Mesenchymal stem cell (in vitro differentiated cells and primary cell): ENCODE measurements around the gene AK2.

ENCODE experiments used
- DNase-seq: peaks from one replicate; pipeline ENCODE4 v3.0.0-alpha.2; 2013
- H2AFZ ChIP-seq: one replicate; pipeline ENCODE4 v1.6.1; 2013; ENCODE audit warnings: low read depth, mild to moderate bottlenecking, control low read depth, inconsistent platforms, low read length, moderate library complexity
- H2AK5ac ChIP-seq: 2 replicates; pipeline ENCODE4 v1.6.1; 2013; ENCODE audit warnings: low read length, moderate library complexity, mild to moderate bottlenecking, inconsistent platforms; ENCODE audit not compliant: severe bottlenecking
- H2BK120ac ChIP-seq: one replicate; pipeline ENCODE4 v1.6.1; 2013; ENCODE audit warnings: low read depth, mild to moderate bottlenecking, inconsistent platforms, low read length, moderate library complexity
- H2BK12ac ChIP-seq, 2 experiments: one replicate each; pipeline ENCODE4 v1.6.1; 2013; ENCODE audit warnings: inconsistent platforms in 2 of 2, low read length in 2 of 2, mild to moderate bottlenecking in 2 of 2, moderate library complexity in 2 of 2, control low read depth in 1 of 2
- H2BK15ac ChIP-seq: one replicate; pipeline ENCODE4 v1.6.1; 2013; ENCODE audit warnings: mild to moderate bottlenecking, low read depth, inconsistent platforms; ENCODE audit not compliant: poor library complexity, severe bottlenecking
- H2BK5ac ChIP-seq: 2 replicates; pipeline ENCODE4 v1.6.1; 2013; ENCODE audit warnings: low read depth, mild to moderate bottlenecking, low read length, control low read depth, inconsistent platforms; ENCODE audit not compliant: poor library complexity, severe bottlenecking
- H3K14ac ChIP-seq, 2 experiments: one replicate each; pipeline ENCODE4 v1.6.1; 2013; ENCODE audit warnings: inconsistent platforms in 2 of 2, low read length in 2 of 2, control low read depth in 1 of 2, mild to moderate bottlenecking in 1 of 2, moderate library complexity in 1 of 2
- H3K18ac ChIP-seq, 2 experiments: one replicate each; pipeline ENCODE4 v1.6.1; 2013; ENCODE audit warnings: inconsistent platforms in 2 of 2, low read length in 2 of 2, control low read depth in 1 of 2, low read depth in 1 of 2, mild to moderate bottlenecking in 1 of 2
- H3K23ac ChIP-seq, 2 experiments: one replicate each; pipeline ENCODE4 v1.6.1; 2013; ENCODE audit warnings: inconsistent platforms in 2 of 2, low read length in 2 of 2, mild to moderate bottlenecking in 2 of 2, moderate library complexity in 2 of 2, control low read depth in 1 of 2
- H3K27ac ChIP-seq: 2 replicates; pipeline ENCODE4 v1.5.1; 2013; ENCODE audit warnings: mild to moderate bottlenecking, moderate library complexity, low read length, control low read depth, inconsistent platforms; ENCODE audit not compliant: poor library complexity, severe bottlenecking
- H3K27me3 ChIP-seq, 2 experiments: 2 replicates each; pipeline versions ENCODE4 v1.6.1 to v1.7.0; 2013; ENCODE audit warnings: low read length in 2 of 2, mild to moderate bottlenecking in 2 of 2, moderate library complexity in 2 of 2, control low read depth in 1 of 2, inconsistent platforms in 1 of 2; ENCODE audit not compliant: control insufficient read depth in 1 of 2, insufficient read depth in 1 of 2
- H3K36me3 ChIP-seq, 2 experiments: 2 replicates each; pipeline versions ENCODE4 v1.6.1 to v1.7.0; 2013; ENCODE audit warnings: low read length in 2 of 2, control low read depth in 1 of 2, inconsistent platforms in 1 of 2, low read depth in 1 of 2, mild to moderate bottlenecking in 1 of 2; ENCODE audit not compliant: insufficient read depth in 2 of 2, control insufficient read depth in 1 of 2
- H3K4ac ChIP-seq, 2 experiments: one replicate each; pipeline ENCODE4 v1.6.1; 2013; ENCODE audit warnings: inconsistent platforms in 2 of 2, low read length in 2 of 2, mild to moderate bottlenecking in 2 of 2, moderate library complexity in 2 of 2, control low read depth in 1 of 2, low read depth in 1 of 2
- H3K4me1 ChIP-seq: 2 replicates; pipeline ENCODE4 v1.6.1; 2013; ENCODE audit warnings: low read depth, low read length, control low read depth; ENCODE audit not compliant: control insufficient read depth, insufficient read depth
- H3K4me2 ChIP-seq: 2 replicates; pipeline ENCODE4 v1.6.1; 2013; ENCODE audit warnings: low read length, mild to moderate bottlenecking, inconsistent platforms; ENCODE audit not compliant: poor library complexity, severe bottlenecking
- H3K4me3 ChIP-seq, 2 experiments: 2 replicates each; pipeline versions ENCODE4 v1.5.1 to v1.7.0; 2013; ENCODE audit warnings: low read length in 2 of 2, mild to moderate bottlenecking in 2 of 2, control low read depth in 1 of 2, low read depth in 1 of 2; ENCODE audit not compliant: insufficient read depth in 1 of 2
- H3K79me1 ChIP-seq: replicated peaks from 2 replicates; pipeline ENCODE4 v1.6.1; 2013; ENCODE audit warnings: mild to moderate bottlenecking, control low read depth, low read length, inconsistent platforms; ENCODE audit not compliant: poor library complexity, severe bottlenecking
- H3K9ac ChIP-seq: 2 replicates; pipeline ENCODE4 v1.7.0; 2013; ENCODE audit warnings: mild to moderate bottlenecking, low read length, moderate library complexity
- H3K9me3 ChIP-seq: 2 replicates; pipeline ENCODE4 v1.7.0; 2013; ENCODE audit warnings: mild to moderate bottlenecking, low read length; ENCODE audit not compliant: control insufficient read depth
- H4K8ac ChIP-seq: one replicate; pipeline ENCODE4 v1.6.1; 2013; ENCODE audit warnings: inconsistent platforms, mild to moderate bottlenecking, low read length, moderate library complexity
- H4K91ac ChIP-seq: one replicate; pipeline ENCODE4 v1.6.1; 2013; ENCODE audit warnings: mild to moderate bottlenecking, low read length, inconsistent platforms
- WGBS: methylation state at CpG from one replicate; pipeline ENCODE4 v1.1.7; 2013; ENCODE audit warnings: mixed read lengths; 5-methylcytosine and 5-hydroxymethylcytosine counted together

AK2 gene

GRCh38 chr1:33043267-33044092, 6.8 kb upstream of the AK2 start:
- Histone ChIP-seq H3K79me1 (no peaks in the 10 kb centered on the region), H3K27me3 (no peaks in the 10 kb centered on the region), H3K9ac (no peak overlapping the region), H4K91ac (no peak overlapping the region), H3K4me3 (no peak overlapping the region), H2AK5ac (no peak overlapping the region), H2BK5ac (no peak overlapping the region), H2BK15ac (no peak overlapping the region), H3K36me3 (no peaks in the 10 kb centered on the region), H4K8ac (peak overlapping the region; percentile 36), H3K23ac (no peak overlapping the region), H3K4me1 (peaks cover 2% of the 10 kb centered on the region), H2BK12ac (no peak overlapping the region), H3K18ac (no peak overlapping the region), H3K27ac (no peak overlapping the region), H3K9me3 (no peaks in the 10 kb centered on the region), H3K4me2 (no peak overlapping the region), H3K4ac (no peak overlapping the region), H3K14ac (no peak overlapping the region), H2BK120ac (no peak overlapping the region), H2AFZ (no peak overlapping the region)
- no peak for DNase-seq
- 77% methylated on average over 8 of the region's 8 CpGs for WGBS

GRCh38 chr1:33042831-33043230, 6.1 kb upstream of the AK2 start:
- H3K4me2 ChIP-seq: no peak overlapping the region
- no peak overlapping the region for H2BK120ac ChIP-seq
- no peak overlapping the region for H2AFZ ChIP-seq
- H3K4ac ChIP-seq: no peak overlapping the region
- no peak overlapping the region for H3K14ac ChIP-seq
- no peaks in the 10 kb centered on the region for H3K79me1 ChIP-seq
- H3K18ac ChIP-seq: no peak overlapping the region
- no peak overlapping the region for H2BK15ac ChIP-seq
- no peak overlapping the region for H3K9ac ChIP-seq
- no peak overlapping the region for H2BK5ac ChIP-seq
- H2AK5ac ChIP-seq: no peak overlapping the region
- no CpG with 5 or more reads among the region's 1 CpG for WGBS
- H3K27ac ChIP-seq: no peak overlapping the region
- no peak overlapping the region for H2BK12ac ChIP-seq
- H4K8ac ChIP-seq: no peak overlapping the region
- H3K27me3 ChIP-seq: no peaks in the 10 kb centered on the region
- DNase-seq: no peak
- no peaks in the 10 kb centered on the region for H3K36me3 ChIP-seq
- no peak overlapping the region for H3K23ac ChIP-seq
- no peaks in the 10 kb centered on the region for H3K9me3 ChIP-seq
- H3K4me3 ChIP-seq: no peak overlapping the region
- no peaks in the 10 kb centered on the region for H3K4me1 ChIP-seq
- no peak overlapping the region for H4K91ac ChIP-seq

- Histone ChIP-seq H3K27ac (no peak overlapping the region), H3K4me3 (no peak overlapping the region), H3K14ac (no peak overlapping the region), H3K9me3 (no peaks in the 10 kb centered on the region), H2BK5ac (no peak overlapping the region), H4K91ac (no peak overlapping the region), H3K79me1 (peaks cover 1% of the 10 kb centered on the region), H2AK5ac (no peak overlapping the region), H2BK15ac (no peak overlapping the region), H2AFZ (no peak overlapping the region), H2BK12ac (no peak overlapping the region), H4K8ac (no peak overlapping the region), H3K4me1 (peaks cover under 1% of the 10 kb centered on the region), H3K23ac (no peak overlapping the region), H3K4me2 (no peak overlapping the region), H3K18ac (no peak overlapping the region), H3K4ac (no peak overlapping the region), H3K9ac (no peak overlapping the region), H3K27me3 (no peaks in the 10 kb centered on the region), H2BK120ac (no peak overlapping the region), H3K36me3 (no peaks in the 10 kb centered on the region)
- 100% methylated on average over 1 of the region's 1 CpG for WGBS
- DNase-seq: no peak
These were observed 4.3 kb upstream of the AK2 start for GRCh38 chr1:33041026-33041425.

GRCh38 chr1:33039840-33040239, 3.2 kb upstream of the AK2 start:
- Histone ChIP-seq H3K9me3 (no peaks in the 10 kb centered on the region), H3K14ac (no peak overlapping the region), H3K9ac (no peak overlapping the region), H2BK12ac (no peak overlapping the region), H2BK15ac (no peak overlapping the region), H4K91ac (no peak overlapping the region), H3K4me1 (peaks cover 5% of the 10 kb centered on the region), H3K4me2 (no peak overlapping the region), H3K79me1 (peaks cover 4% of the 10 kb centered on the region), H3K4ac (no peak overlapping the region), H3K36me3 (peaks cover 0 to 2% of the 10 kb centered on the region in 2 experiments), H2BK120ac (no peak overlapping the region), H3K27me3 (no peaks in the 10 kb centered on the region), H2AK5ac (no peak overlapping the region), H4K8ac (no peak overlapping the region), H3K23ac (no peak overlapping the region), H2AFZ (no peak overlapping the region), H2BK5ac (no peak overlapping the region), H3K27ac (no peak overlapping the region), H3K4me3 (no peak overlapping the region), H3K18ac (no peak overlapping the region)
- WGBS: 93% methylated on average over 6 of the region's 8 CpGs
- DNase-seq: no peak
